Astrocyte (in vitro differentiated cells and primary cell): ENCODE results near the gene POLR2H. TPM values are rescaled to one million over a fixed set of nuclear protein-coding genes. Genes with fewer than 3 reads are reported as not detected.
A peak's percentile ranks its signal among the peaks of the same experiment; 100 is the strongest.

Experiments
- DNase-seq: peaks from one replicate; pipeline ENCODE4 v3.0.0-alpha.2; 2010; ENCODE audit warnings: low read depth
- FAIRE-seq: peaks from 2 replicates; lab custom pipeline; 2011; peaks lifted over from hg19 to GRCh38; lab: Jason Lieb, UNC
- H2AFZ ChIP-seq: 2 replicates; pipeline ENCODE4 v1.6.0; 2012; ENCODE audit warnings: low read depth, low read length, inconsistent platforms
- H3K27ac ChIP-seq: 2 replicates; pipeline ENCODE4 v1.5.1; 2011; ENCODE audit warnings: low read depth, low read length, inconsistent platforms
- H3K27me3 ChIP-seq: 2 replicates; pipeline ENCODE4 v1.6.0; 2011; ENCODE audit warnings: low read length, inconsistent platforms; ENCODE audit not compliant: insufficient read depth
- H3K36me3 ChIP-seq: 2 replicates; pipeline ENCODE4 v1.5.1; 2011; ENCODE audit warnings: low read length, inconsistent platforms; ENCODE audit not compliant: insufficient read depth
- H3K4me1 ChIP-seq: 2 replicates; pipeline ENCODE4 v1.5.1; 2011; ENCODE audit warnings: low read length, inconsistent platforms; ENCODE audit not compliant: insufficient read depth
- H3K4me2 ChIP-seq: 2 replicates; pipeline ENCODE4 v1.6.0; 2012; ENCODE audit warnings: low read length, inconsistent platforms
- H3K4me3 ChIP-seq: 2 replicates; pipeline ENCODE4 v1.5.1; 2011; ENCODE audit warnings: low read depth, mild to moderate bottlenecking, low read length, inconsistent platforms; ENCODE audit not compliant: insufficient read depth
- H3K79me2 ChIP-seq: 2 replicates; pipeline ENCODE4 v1.6.0; 2012; ENCODE audit warnings: mild to moderate bottlenecking, low read length, inconsistent platforms; ENCODE audit not compliant: insufficient read depth
- H3K9ac ChIP-seq: 2 replicates; pipeline ENCODE4 v1.6.0; 2012; ENCODE audit warnings: mild to moderate bottlenecking, low read length, inconsistent platforms
- H3K9me3 ChIP-seq: 2 replicates; pipeline ENCODE4 v1.5.1; 2012; ENCODE audit warnings: low read depth, mild to moderate bottlenecking, low read length, inconsistent platforms; ENCODE audit not compliant: insufficient read depth
- H4K20me1 ChIP-seq: 2 replicates; pipeline ENCODE4 v1.6.0; 2012; ENCODE audit warnings: low read length, inconsistent platforms; ENCODE audit not compliant: insufficient read depth
- H3K27ac Mint-ChIP-seq: one replicate; pipeline ENCODE4 v1.8.0; 2021; ENCODE audit warnings: mild to moderate bottlenecking, mixed read lengths; ENCODE audit not compliant: unreplicated experiment
- H3K27me3 Mint-ChIP-seq: one replicate; pipeline ENCODE4 v1.8.0; 2021; ENCODE audit warnings: low read depth, mixed read lengths; ENCODE audit not compliant: unreplicated experiment
- H3K36me3 Mint-ChIP-seq: one replicate; pipeline ENCODE4 v1.8.0; 2021; ENCODE audit warnings: low read depth, mixed read lengths; ENCODE audit not compliant: unreplicated experiment
- H3K4me1 Mint-ChIP-seq: one replicate; pipeline ENCODE4 v1.8.0; 2021; ENCODE audit warnings: low read depth, mixed read lengths; ENCODE audit not compliant: unreplicated experiment
- H3K4me3 Mint-ChIP-seq: one replicate; pipeline ENCODE4 v1.8.0; 2021; ENCODE audit warnings: mild to moderate bottlenecking, moderate library complexity, mixed read lengths; ENCODE audit not compliant: unreplicated experiment
- H3K9me3 Mint-ChIP-seq: one replicate; pipeline ENCODE4 v1.8.0; 2021; ENCODE audit warnings: mild to moderate bottlenecking, mixed read lengths; ENCODE audit not compliant: unreplicated experiment
- CTCF ChIP-seq: IDR thresholded peaks from 2 replicates; pipeline ENCODE4 v1.5.1; 2011; ENCODE audit warnings: low read depth, mild to moderate bottlenecking, inconsistent platforms, low read length, moderate library complexity; ENCODE audit not compliant: insufficient read depth
- EZH2 ChIP-seq: IDR thresholded peaks from 2 replicates; pipeline ENCODE4 v1.6.1; 2012; ENCODE audit warnings: mild to moderate bottlenecking, low read length, inconsistent platforms; ENCODE audit not compliant: insufficient read depth
- total RNA-seq: library from RNA; stranded (reverse); gene quantifications from 2 replicates; pipeline ENCODE4 v1.2.1, GENCODE V29; 2021

The POLR2H gene
- total RNA-seq, 1 donor from 2014 or later: 63.2 TPM

- Histone ChIP-seq H3K9me3 (no peaks in the 10 kb centered on the region), H3K36me3 (no peaks in the 10 kb centered on the region), H3K79me2 (no peaks in the 10 kb centered on the region), H4K20me1 (peaks cover 12% of the 10 kb centered on the region), H3K4me3 (no peak overlapping the region), H3K4me1 (peaks cover 3% of the 10 kb centered on the region), H3K27ac (no peak overlapping the region), H3K27me3 (no peaks in the 10 kb centered on the region), H3K9ac (no peak overlapping the region), H2AFZ (no peak overlapping the region), H3K4me2 (no peak overlapping the region)
- TF ChIP-seq EZH2 (no peak), CTCF (no peak)
- H3K9me3 Mint-ChIP-seq: no peaks in the 10 kb centered on the region
- peaks cover 30% of the 10 kb centered on the region for H3K4me1 Mint-ChIP-seq
- no peak overlapping the region for H3K4me3 Mint-ChIP-seq
- H3K27me3 Mint-ChIP-seq: no peaks in the 10 kb centered on the region
- no peak for DNase-seq
- peak overlapping the region; percentile 34 for H3K27ac Mint-ChIP-seq
- no peak for FAIRE-seq
- H3K36me3 Mint-ChIP-seq: peaks cover 15% of the 10 kb centered on the region
Measured at GRCh38 chr3:184351511-184352148, 9.9 kb upstream of the POLR2H start.

GRCh38 chr3:184352149-184352785 lies 9.2 kb upstream of the POLR2H start:
- no peaks in the 10 kb centered on the region for H3K79me2 ChIP-seq
- no peaks in the 10 kb centered on the region for H3K9me3 ChIP-seq
- H4K20me1 ChIP-seq: peaks cover 12% of the 10 kb centered on the region
- no peak overlapping the region for H3K4me2 ChIP-seq
- H3K36me3 ChIP-seq: no peaks in the 10 kb centered on the region
- no peaks in the 10 kb centered on the region for H3K9me3 Mint-ChIP-seq
- TF ChIP-seq EZH2 (no peak), CTCF (no peak)
- H3K27me3 ChIP-seq: no peaks in the 10 kb centered on the region
- H3K4me1 ChIP-seq: peaks cover 3% of the 10 kb centered on the region
- H3K27ac ChIP-seq: no peak overlapping the region
- DNase-seq: no peak
- H2AFZ ChIP-seq: no peak overlapping the region
- H3K4me3 ChIP-seq: no peak overlapping the region
- peak overlapping the region; percentile 84 for H3K27ac Mint-ChIP-seq
- peaks cover 15% of the 10 kb centered on the region for H3K36me3 Mint-ChIP-seq
- no peak overlapping the region for H3K9ac ChIP-seq
- no peaks in the 10 kb centered on the region for H3K27me3 Mint-ChIP-seq
- H3K4me3 Mint-ChIP-seq: no peak overlapping the region
- no peak for FAIRE-seq
- peaks cover 30% of the 10 kb centered on the region for H3K4me1 Mint-ChIP-seq
